ENCODE data around the gene SNX11.
"Not testable (repeated sequence)": the region's sequence is repeated elsewhere in the genome, so short reads cannot be mapped to it uniquely, and the experiment has no call there.

SNX11 gene, protein sequence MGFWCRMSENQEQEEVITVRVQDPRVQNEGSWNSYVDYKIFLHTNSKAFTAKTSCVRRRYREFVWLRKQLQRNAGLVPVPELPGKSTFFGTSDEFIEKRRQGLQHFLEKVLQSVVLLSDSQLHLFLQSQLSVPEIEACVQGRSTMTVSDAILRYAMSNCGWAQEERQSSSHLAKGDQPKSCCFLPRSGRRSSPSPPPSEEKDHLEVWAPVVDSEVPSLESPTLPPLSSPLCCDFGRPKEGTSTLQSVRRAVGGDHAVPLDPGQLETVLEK

DNA sequence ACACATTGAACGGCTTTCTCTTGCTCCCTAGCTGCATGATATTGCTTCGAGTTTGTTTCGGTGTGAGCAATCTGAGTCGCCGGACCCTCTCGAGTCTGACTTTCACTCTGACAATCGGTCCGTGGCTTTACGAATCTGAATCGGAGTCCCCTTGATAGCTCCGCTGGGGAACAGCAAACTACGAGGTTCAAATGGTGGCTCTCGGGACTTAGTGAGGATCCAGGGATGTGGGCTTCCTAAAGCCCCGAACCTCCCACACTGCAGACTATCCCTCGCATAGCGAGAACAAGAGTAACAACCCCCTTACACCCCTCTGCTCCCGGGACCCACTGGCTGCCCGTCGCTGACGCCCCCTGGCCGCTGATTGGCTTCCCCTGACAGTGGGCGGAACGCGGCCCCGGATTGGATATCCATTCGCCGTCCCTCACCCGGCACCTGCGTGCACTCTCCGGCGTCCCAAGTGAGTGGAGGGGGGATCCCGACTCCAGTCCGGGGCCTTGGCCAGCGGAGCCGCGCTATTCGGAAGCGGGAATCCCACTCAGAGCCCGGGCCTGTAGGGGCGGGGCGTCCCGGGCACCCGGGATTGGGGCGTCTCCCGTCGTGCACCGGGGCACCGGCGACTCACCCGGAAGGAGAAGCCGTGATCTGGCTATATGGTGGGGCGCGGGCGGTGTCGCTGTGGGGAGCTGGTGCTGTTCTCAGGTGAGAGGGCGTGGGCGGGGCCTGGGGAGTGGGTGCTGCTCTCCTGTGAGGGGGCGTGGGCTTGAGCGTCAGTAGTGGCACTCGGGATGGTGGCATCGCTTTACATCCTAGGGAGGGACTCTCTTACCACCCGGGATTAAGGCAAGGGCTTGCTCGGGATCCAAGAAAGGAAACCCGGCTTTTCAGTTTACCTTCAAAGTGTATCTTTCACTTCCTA is at the start of gene SNX11:
Gene SNX11 (plus strand): TSS at position 630 of the 919 bp plus-strand sequence. CDS start 4,278 bp downstream, outside the sequence.
- DNase-seq = peak; percentile 93

DNA sequence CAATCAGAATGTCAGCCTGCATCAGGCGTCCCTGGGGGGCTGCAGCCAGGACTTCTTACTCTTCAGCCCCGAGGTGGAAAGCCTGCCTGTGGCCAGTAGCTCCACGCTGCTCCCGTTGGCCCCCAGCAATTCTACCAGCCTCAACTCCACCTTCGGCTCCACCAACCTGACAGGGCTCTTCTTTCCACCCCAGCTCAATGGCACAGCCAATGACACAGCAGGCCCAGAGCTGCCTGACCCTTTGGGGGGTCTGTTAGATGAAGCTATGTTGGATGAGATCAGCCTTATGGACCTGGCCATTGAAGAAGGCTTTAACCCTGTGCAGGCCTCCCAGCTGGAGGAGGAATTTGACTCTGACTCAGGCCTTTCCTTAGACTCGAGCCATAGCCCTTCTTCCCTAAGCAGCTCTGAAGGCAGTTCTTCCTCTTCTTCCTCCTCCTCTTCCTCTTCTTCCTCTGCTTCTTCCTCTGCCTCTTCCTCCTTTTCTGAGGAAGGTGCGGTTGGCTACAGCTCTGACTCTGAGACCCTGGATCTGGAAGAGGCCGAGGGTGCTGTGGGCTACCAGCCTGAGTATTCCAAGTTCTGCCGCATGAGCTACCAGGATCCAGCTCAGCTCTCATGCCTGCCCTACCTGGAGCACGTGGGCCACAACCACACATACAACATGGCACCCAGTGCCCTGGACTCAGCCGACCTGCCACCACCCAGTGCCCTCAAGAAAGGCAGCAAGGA is 49.0 kb upstream of the SNX11 start:
- no peak for DNase-seq

DNA sequence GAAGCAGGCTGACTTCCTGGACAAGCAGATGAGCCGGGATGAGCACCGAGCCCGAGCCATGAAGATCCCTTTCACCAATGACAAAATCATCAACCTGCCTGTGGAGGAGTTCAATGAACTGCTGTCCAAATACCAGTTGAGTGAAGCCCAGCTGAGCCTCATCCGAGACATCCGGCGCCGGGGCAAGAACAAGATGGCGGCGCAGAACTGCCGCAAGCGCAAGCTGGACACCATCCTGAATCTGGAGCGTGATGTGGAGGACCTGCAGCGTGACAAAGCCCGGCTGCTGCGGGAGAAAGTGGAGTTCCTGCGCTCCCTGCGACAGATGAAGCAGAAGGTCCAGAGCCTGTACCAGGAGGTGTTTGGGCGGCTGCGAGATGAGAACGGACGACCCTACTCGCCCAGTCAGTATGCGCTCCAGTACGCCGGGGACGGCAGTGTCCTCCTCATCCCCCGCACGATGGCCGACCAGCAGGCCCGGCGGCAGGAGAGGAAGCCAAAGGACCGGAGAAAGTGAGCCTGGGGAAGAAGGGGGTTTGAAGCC is 48.4 kb upstream of the SNX11 start:
- DNase-seq = no peak

DNA sequence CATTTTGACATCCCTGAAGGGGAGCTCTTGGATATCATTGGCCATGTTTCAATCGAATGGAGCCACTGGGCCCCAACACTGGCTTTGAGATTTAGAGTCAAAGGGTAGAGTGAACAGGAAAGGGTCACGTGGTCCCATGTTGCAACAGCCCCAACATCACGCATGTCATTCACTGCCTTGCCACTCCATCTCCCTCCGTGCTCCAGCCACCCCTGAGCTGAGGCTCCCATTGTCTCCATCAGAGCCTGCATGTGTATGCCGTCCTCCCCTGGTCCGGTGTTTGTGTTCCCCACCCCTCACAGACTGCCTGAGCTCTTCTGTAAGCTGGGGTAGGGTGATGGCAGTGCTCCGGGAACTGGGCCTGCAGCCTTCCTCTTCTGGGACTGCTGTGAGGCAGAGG is 47.3 kb upstream of the SNX11 start:
- no peak for DNase-seq

DNA sequence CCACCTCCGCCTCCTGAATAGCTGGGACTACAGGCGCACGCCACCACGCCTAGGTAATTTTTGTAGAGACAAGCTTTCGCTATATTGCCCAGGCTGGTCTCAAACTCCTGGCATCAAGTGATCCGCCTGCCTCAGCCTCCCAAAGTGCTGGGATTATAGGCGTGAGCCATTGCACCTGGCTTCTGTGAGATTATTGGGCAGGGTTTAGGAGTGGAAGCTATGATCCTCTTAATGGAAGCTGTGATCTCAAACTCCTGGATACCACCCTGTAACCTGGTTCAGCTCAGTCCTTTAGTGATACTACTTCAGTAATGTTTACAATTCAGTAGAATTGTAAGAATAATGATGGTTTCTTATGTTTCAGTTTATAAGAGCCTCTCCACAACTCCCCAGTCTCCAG is 45.3 kb upstream of the SNX11 start:
- DNase-seq = no peak

DNA sequence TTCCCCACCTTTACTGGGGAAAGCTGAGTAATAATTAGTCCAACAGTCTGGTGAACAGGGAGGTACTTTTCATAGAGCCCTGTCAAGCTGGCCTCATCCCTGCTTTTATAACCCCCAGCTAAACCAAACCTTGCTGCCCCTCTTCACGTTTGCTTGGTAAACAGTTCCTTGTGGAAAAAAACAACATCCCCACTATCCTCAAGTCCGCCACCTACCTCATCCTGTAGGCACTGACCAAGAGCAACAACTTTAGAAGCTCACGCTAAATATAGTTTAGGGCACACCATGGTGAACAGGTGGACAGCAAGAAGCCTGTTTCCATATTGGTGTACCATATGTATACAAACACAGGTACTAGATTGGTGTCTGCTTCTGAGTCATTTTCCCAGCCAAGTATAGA is 42.9 kb upstream of the SNX11 start:
- DNase-seq = no peak

DNA sequence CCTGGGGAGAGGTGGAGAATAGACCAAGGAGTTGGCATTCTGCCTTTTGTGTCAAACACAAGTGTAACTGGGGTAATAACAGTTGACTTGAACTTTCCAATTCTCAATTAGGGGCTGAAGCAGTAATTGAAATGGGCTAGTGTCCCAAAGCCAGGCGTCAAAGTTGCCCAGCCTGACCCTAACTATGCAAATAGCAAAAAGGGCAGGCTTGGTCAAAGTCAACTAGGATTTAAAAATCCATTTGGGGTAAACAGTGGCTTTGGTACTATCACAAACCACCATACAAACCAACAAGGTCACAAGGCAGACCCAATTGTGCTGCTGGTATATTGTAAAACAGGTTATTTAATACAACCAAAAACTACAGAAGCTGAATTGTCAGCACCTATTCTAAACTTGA is 41.4 kb upstream of the SNX11 start:
- no peak for DNase-seq

DNA sequence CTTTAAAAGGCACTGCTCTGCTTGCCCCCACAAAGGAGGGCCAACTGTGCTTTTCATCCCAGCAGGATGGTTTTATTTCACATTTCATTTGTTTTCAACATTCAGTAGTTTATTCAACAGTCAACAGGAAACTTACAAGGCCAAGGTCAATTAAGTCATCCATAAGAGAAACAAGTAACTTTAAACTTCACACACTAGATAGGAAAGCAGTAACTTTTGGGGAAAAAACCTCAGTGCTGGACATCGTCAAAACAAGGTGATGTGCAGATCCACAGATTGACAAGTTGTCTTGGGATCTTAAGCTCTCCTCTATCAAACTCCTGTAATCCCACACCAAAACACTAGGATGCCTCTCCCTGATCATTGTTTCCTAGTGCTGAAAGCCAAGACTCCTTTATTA is 40.9 kb upstream of the SNX11 start:
- DNase-seq = no peak

DNA sequence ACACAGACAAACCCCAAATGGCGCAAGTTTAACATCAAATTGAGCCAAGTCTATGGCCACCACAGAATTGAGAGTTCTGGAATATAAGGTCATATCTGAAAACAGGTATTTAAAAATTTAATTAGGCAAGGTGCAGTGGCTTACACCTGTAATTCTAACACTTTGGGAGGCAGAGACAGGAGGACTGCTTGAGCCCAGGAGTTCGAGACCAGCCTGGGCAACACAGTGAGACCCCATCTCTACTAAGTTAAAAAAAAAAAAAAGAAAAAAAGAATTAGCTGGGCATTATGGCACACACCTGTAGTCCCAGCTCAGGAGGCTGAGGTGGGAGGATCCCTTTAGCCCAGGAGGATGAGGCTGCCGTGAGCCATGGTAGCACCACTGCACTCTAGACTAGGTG is 40.3 kb upstream of the SNX11 start:
- DNase-seq = no peak

DNA sequence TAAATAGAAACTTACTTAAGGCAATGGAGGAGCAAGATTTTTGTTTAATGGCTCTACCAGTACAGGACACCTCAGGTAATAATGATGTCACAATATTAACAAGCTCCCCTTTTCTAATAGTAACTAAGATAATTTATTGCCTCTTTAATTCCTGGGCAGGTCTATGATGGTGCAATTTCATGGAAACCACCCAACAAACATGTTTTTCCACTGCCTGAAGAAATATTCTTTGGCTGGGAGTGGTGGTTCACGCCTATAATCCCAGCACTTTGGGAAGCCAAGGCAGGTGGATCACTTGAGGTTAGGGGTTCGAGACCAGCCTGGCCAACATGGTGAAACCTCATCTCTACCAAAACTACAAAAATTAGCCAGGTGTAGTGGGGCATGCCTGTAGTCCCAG is 39.8 kb upstream of the SNX11 start:
- not testable (repeated sequence) for DNase-seq

DNA sequence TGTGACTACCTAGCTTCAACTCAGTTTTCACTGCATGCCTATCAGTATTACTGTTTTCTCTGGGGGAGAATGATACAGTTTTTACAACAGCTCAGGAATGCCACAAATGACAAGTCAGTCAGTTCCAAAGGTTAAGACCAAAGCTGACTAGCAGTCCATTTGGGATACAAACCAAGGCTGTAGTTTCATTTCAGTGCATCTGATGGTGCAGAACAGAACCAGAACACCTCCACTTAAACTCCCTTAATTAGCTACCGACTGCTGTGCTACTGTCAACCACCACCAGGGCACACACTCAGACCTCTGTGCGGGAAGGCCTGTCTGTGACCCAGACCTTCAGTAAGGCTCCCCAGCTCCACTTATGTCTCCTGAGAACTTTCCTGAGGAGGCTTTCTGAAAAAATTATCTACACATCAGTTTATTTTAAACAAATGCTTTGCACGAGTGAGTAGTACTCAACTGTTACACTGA is 39.0 kb upstream of the SNX11 start:
- DNase-seq = no peak

DNA sequence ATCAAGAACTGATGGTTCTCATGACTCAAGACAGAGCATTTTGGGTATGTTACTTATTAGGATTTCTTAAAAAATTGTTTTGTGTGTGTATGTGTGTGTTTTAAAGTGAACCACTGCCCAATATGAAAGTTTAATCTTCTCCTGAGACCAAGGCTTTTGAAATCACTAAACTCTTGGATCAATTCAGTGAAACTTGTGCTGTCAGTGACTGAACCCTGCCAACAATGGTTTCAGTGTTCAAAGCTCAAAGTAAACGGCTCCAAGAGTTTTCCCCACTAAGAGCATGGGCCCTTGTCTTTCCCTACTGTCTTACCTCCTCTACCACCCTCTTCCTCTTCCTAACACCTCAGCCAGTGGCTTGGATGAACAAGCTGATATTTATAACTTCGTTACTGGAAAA is 37.4 kb upstream of the SNX11 start:
- no peak for DNase-seq

DNA sequence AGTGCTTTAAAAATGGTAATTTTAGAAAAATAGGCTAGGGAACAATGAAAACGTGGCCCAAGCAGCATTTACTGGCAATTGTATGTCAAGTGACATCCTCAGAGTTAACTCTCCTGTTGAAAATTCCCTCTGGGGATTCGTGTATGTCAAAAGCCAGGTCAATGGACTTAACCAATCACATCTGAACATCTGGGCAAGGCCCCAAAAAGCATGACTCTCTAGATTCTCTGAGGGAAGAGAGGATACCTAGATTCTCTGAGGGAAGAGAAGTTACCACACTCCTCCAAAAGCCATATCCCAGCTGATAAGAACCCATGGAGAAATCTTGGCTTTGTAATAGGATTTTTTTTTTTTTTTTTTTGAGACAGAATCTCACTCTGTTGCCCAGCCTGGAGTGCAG is 35.9 kb upstream of the SNX11 start:
- DNase-seq = no peak

DNA sequence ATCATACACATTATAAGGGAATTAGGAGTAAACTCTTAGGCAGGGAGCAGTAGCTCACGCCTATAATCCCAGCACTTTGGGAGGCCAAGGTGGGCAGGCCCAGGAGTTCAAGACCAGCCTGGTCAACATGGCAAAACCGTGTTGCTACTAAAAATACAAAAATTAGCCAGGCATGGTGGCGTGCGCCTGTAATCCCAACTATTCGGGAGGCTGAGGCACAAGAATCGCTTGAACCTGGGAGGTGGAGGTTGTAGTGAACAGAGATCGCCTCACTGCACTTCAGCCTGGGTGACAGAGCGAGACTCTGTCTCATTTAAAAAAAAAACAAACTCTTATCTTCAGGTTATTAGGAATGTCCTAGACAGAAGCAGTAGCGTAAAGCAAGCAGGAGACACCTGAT is 34.8 kb upstream of the SNX11 start:
- not testable (repeated sequence) for DNase-seq

DNA sequence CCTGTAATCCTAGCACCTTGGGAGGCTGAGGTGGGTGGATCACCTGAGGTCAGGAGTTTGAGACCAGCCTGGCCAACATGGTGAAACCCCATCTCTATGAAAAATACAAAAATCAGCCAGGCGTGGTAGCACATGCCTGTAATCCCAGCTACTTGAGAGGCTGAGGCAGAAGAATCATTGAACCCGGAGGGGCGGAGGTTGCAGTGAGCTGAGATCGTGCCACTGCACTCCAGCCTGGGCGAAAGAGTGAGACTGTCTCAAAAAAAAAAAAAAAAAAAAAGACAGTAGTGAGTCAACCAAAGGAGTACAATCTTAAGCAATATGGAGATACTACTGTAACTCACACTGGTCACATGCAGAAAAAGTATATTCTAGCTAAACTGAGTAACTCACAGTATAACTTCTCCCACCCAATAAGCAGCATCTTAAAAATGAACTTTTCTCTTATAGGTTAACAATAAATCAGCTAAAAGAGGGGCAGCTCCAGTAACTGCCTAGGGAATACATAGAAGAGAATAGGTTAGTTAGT is 33.9 kb upstream of the SNX11 start:
- not testable (repeated sequence) for DNase-seq

DNA sequence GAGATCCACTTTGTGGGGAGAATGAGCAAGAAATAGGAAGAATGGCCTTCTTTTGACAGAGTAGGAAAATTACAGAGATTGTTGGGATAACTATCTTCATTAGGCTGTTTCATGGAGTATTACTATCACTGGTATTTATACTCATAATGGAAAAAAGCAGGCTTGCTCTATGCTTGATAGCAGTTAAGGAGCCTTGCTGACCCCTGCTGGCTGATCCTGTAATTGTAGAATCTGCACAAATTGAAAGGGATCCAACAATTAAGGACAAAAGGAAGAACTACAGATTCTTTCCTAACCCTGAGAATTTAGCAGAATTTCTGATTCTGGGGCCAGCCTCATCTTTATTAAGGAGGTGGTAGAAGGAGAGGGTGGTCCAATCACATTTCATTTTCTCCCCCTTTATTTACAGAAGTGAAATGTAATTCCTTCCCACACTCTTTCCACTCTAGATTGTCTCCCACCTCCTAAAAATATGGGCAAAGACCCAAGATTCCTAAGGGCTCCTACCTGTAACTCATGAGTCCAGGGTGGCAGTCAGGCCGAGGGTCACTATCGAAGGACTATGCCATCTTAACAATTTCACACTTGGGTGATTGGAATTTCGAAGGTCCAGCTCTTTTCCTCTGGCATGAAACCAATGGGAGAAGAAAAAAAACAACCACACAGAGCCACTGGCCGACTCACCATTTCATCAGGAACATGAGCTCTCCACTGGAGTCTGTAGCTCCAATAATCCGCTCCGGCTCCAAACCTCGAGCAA is 33.1 kb upstream of the SNX11 start:
- peak; percentile 67 for DNase-seq

DNA sequence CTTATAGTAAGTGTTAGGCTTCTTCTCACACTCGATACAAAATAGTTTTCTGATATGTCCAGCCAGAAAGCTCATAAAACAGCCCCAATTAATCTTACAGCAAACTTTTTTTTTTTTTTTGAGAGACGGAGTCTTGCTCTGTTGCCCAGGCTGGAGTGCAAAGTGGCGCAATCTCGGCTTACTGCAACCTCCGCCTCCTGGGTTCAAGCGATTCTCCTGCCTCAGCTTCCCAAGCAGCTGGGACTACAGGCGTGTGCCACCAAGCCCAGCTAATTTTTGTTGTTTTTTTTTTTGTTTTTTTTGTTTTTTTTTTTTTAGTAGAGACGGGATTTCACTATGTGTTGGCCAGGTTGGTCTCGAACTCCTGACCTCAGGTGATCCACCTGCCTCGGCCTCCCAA is 30.4 kb upstream of the SNX11 start:
- DNase-seq = not testable (repeated sequence)

DNA sequence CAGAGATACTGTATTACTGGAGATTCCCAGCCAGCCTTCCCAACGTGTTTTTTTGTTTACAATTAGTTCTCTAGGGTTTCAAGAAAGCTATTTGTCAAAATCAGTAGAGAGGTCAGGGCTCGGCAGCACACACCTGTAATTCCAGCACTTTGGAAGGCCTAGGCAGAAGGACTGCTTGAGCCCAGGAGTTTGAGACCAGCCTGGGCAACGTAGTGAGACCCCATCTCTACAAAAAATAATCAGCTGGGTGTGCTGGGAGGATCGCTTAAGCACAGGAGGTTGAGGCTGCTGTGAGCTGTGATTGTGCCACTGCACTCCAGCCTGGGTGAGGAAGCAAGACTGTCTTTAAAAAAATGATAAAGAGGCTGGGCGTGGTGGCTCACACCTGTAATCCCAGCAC is 25.7 kb upstream of the SNX11 start:
- no peak for DNase-seq

DNA sequence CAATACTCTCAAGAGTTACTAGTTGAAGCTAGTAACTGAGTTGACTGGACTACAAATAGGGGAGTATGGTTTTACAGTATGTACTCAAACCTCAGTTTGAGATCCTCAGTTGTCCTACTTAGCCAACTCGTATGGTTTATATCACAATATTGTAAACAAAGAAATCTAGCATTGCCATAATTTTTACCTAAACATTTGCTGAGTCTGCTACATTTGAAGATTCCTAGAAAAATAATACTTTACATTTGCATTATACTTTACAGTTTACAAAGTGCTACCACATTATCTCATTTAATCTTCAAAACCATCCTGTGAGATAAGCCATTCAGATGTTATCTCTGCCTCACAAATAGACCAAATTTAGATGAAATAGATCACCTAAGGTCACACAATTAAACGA is 22.6 kb upstream of the SNX11 start:
- DNase-seq = no peak

DNA sequence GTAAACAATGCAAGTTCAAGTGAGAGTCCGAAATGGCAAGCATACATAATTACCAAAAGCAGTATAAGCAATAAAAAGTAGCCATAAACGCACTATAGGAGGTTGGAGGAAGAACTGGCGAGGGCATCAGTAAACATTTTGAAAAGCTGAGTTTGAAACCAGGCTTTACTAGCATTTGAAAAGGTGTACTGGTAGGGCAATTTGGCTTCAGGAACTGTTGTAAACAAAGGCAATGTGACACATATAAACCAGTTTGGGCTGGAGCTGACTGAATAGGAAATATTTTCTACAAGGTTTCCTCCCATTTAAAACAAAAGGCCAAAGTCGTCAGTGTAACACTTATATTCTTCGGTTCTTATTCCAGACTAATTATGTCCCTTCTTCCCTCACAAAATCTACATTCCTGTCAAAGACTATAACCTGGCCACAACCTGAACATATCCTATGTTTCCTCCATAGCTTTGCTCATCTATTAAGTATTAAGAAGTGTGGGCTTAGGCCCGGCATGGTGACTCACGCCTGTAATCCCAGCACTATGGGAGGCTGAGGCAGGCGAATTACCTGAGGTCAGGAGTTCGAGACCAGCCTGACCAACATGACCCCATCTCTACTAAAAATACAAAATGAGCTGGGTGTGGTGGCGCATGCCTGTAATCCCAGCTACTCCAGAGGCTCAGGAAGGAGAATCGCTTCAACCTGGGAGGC is 14.1 kb upstream of the SNX11 start:
- DNase-seq = no peak

DNA sequence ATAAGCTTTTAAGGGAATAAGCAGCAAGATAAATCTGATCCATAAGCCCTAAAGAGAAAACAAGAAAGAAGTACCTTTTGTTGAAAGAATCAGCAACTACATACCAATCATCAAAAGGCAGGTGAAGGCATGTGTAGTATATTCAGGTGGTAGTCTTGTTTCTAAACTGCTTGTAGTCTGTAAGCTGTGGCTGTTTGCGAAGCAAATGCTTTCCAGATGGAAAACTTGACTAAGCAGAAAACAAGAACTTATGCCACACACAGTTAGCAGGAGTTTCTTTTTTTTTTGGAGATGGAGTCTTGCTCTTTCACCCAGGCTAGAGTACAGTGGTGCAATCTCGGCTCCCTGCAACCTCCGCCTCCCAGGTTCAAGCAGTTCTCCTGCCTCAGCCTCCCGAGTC is 12.0 kb upstream of the SNX11 start:
- no peak for DNase-seq

DNA sequence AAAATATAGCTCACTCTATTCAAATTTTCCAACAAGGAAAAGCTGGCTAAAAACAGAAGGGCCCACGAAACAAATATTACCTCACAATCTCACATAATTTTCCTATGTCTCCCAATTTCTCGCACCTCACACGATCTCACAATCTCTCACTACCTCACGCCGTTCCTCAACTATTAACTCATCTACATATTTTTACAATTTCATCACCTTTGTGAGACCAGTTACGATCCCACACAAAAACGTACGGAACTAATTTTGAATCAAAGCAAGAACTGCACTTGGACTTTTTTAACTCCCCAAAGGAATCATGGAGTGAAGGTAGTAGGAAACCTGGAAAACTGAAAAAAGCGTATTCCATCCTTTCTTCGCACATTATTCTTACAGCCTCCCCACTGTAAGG is 7.4 kb upstream of the SNX11 start:
- no peak for DNase-seq
